ENCODE results near the gene ZNF83.

The ZNF83 gene

DNA sequence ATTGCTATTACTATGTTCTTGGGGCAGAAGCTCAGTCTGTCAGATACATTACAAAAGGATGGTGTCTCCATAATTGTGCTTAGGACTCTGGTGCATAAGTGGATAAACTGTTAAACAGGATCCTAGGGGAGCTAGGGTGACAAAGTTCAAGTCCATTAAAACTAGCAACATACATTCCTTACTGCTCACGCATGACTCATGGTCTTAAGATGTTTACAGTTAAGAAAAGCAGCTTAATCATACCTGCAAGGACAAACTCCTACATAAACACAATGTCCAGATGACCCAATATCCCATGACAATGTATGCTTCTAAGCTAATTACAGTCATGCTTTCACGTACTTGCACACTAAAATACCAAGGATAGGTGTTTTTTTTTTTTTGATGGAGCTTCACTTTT lies 71.6 kb downstream of the ZNF83 start:
- no peak for DNase-seq

- no peak for DNase-seq
Measured at GRCh38 chr19:52566121-52566520, 72.0 kb downstream of the ZNF83 start.

All from NCI-H1105 treated with DMSO at 0.1 percent for 48 hours (cell line).